Measurements from ENCODE around the gene TTC9B.

Gene TTC9B

DNA sequence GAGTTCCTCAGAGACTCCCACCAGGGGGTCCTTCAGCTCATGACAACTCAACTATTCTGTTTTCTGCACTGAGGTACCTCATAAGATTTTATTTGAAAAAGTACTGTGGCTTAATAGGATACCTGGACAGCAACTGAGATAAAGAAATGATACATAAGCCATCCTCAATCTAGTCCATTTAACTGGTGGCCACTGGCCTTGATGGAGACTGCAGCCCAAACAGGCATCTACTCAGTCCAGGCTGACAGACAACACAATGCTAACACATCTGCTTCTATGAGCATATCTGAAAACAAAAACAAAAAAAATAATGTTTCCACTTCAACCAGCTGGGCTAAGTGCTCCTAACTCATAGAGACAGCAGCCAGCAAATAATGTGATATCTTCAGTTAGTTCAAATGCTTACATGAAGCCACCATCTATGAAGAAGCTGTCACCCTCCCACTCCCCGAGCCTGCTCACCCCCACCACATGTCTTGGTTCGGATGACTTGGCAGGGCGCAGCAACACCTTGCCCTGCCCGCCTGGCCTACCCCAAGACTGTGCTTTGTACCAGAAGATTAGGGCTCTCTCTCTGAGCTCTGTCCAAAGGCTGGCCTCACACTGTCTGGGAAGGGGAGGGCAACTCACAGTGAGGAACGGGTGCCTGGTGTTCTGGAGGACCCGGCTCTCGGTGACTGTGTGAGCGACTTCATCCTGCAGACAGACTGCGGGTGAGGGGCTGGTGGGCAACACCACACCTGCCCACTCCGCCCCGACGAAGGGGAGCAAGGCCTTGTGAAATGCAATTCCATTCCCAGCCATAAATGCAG lies 21.4 kb upstream of the TTC9B start:
- H3K4me3 ChIP-seq (ENCODE audit: low read depth, low read length): no peak overlapping the region
- no peak for TF ChIP-seq CTCF (IDR thresholded peaks at IDR 0.05; ENCODE audit: low read depth, low read length, missing control alignments)
- no peak for DNase-seq (ENCODE audit: low read depth)
- in situ Hi-C loops (cut with HindIII; ENCODE audit: low sequenced_read_pairs): no loop called here

DNA sequence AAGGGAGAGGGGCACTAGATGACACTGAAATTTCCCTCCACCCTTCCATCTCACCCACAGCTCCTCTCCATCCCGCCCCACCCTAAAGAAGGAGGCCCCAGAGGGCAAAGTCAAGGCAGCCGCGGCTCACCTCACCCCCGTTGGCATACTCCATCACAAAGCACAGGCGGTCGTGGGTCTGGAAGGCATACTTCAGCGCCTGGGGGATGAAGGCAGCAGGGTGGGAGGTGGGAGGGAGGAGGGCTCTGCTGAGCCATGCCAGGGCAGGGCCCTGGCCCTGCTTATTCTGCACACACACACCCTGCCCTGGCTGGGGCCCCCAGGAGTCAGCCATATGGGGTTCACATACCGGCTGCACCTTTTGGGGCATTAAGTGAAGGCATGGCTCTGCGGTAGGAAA lies 20.6 kb upstream of the TTC9B start:
- no peak for TF ChIP-seq CTCF (IDR thresholded peaks at IDR 0.05; ENCODE audit: low read depth, low read length, missing control alignments)
- no peak overlapping the region for H3K4me3 ChIP-seq (ENCODE audit: low read depth, low read length)
- in situ Hi-C loops (cut with HindIII; ENCODE audit: low sequenced_read_pairs): no loop called here
- DNase-seq (ENCODE audit: low read depth): no peak

DNA sequence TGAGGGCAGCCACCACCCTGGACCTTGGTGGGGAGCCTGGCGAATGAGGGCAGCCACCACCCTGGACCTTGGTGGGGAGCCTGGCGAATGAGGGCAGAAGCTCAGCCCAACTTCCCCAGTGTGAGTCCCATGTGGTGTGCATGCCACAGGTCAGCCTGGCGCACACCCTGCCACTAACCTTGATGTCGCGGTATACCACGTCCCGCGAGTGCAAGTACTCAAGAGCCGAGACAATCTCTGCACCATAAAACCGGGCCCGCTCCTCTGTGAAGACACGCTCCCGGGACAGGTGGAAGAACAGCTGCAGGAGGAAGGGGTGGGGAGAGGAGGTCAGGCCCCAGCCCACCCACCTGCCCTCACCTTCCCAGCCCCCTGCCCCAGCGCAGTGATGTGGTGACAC lies 19.6 kb upstream of the TTC9B start:
- H3K4me3 ChIP-seq (ENCODE audit: low read depth, low read length): no peak overlapping the region
- no peak for TF ChIP-seq CTCF (IDR thresholded peaks at IDR 0.05; ENCODE audit: low read depth, low read length, missing control alignments)
- DNase-seq (ENCODE audit: low read depth): no peak
- in situ Hi-C loops (cut with HindIII; ENCODE audit: low sequenced_read_pairs): no loop called here

DNA sequence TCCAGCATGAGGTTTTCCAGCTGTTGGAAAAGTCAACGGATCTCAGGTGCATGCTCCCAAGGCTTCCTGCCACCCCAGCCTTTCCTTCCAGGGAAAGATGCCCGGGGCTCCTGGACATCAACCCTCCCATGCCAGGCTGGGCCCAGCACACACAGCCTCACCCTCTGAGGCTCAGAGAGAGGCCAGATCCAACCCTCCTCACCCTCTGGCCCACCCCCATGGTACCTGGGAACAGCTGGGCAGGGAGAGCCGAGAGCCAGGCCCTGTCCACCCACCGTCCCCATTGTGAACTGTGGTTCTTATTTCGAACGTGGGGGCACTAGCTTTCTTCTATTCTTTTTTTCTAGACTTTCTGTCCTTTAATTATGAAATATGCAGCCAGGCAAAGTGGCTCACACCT lies 18.2 kb upstream of the TTC9B start:
- TF ChIP-seq CTCF (IDR thresholded peaks at IDR 0.05; ENCODE audit: low read depth, low read length, missing control alignments): no peak
- in situ Hi-C loops (cut with HindIII; ENCODE audit: low sequenced_read_pairs): no loop called here
- H3K4me3 ChIP-seq (ENCODE audit: low read depth, low read length): no peak overlapping the region
- DNase-seq (ENCODE audit: low read depth): no peak

DNA sequence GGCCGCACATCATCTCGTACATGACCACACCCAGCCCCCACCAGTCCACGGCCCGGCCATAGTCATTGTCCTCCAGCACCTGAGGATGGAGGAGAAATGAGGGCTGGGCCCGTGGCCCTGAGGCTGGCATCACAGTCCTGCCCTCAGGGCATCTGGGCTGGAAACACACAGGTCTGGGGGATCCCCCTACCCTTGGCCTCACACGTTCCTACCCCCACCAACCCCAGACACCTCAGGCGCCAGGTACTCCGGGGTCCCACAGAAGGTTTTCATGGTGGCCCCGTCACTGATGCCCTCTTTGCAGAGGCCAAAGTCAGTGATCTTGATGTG lies 17.8 kb upstream of the TTC9B start:
- no peak for DNase-seq (ENCODE audit: low read depth)
- no peak for TF ChIP-seq CTCF (IDR thresholded peaks at IDR 0.05; ENCODE audit: low read depth, low read length, missing control alignments)
- in situ Hi-C loops (cut with HindIII; ENCODE audit: low sequenced_read_pairs): no loop called here
- H3K4me3 ChIP-seq (ENCODE audit: low read depth, low read length): no peak overlapping the region

DNA sequence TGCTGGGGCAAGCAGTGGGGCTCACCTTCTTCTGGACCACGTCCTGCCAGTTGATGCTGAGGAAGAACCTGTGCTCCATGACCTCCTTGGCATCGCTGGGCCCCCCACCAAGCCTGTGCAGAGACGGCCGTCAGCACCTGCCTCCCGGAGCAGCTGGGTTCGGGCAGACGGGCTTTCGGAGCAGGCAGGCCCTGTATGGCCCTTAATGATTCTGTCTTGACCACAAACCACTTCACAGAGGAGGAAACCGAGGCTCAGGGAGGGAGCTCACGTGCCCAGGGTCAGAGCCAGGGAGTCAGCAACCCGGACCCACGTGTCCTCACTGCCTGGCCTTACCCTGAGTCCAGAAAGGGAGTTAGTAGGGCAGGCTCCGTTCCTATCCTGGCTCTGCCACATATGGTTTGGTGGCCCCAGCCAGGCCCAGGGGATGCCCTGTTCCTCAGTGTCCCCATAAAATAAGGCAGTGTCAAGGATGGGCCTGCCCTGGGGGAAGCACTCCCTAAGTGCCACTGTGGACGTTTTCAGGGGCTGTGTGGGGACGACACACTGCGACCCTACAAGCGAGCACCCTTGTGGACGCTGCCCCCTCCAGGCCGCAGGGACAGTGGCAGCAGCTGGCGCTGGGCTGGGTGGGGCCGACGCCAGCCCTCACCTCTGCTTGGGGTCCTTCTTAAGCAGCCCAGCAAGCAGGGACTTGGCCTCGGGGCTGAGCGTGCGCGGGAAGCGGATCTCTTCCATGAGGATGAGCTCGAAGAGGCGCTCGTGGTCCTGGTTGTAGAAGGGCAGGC lies 17.2 kb upstream of the TTC9B start:
- H3K4me3 ChIP-seq (ENCODE audit: low read depth, low read length): no peak overlapping the region
- DNase-seq (ENCODE audit: low read depth): no peak
- in situ Hi-C loops (cut with HindIII; ENCODE audit: low sequenced_read_pairs): no loop called here
- peak; percentile 25 for TF ChIP-seq CTCF (IDR thresholded peaks at IDR 0.05; ENCODE audit: low read depth, low read length, missing control alignments)
